Liver (tissue), 9 donors: ENCODE measurements around the gene C1QTNF12. TPM values are rescaled to one million over a fixed set of nuclear protein-coding genes. Genes with fewer than 3 reads are reported as not detected.

Source experiments
- DNase-seq: peaks from one replicate; pipeline ENCODE4 v3.0.0-alpha.2; 2017; ENCODE audit warnings: low spot score
- H3K27ac ChIP-seq, 2 donors: one replicate each; pipeline ENCODE4 v1.7.0; 2013; ENCODE audit warnings: inconsistent platforms in 2 of 2, low read length in 2 of 2, control low read depth in 1 of 2, low read depth in 1 of 2, mild to moderate bottlenecking in 1 of 2
- H3K27me3 ChIP-seq, 4 donors: one replicate each; pipeline versions ENCODE4 v1.6.1 to v1.7.0; 2013; ENCODE audit warnings: low read length in 3 of 4, inconsistent platforms in 1 of 4, mild to moderate bottlenecking in 1 of 4, moderate library complexity in 1 of 4; ENCODE audit not compliant: control insufficient read depth in 4 of 4, insufficient read depth in 4 of 4
- H3K36me3 ChIP-seq, 4 donors: one replicate each; pipeline versions ENCODE4 v1.6.1 to v1.7.0; 2013; ENCODE audit warnings: low read length in 3 of 4, mild to moderate bottlenecking in 3 of 4, low read depth in 1 of 4, moderate library complexity in 1 of 4; ENCODE audit not compliant: control insufficient read depth in 4 of 4, insufficient read depth in 3 of 4
- H3K4me1 ChIP-seq, 4 donors: one replicate each; pipeline versions ENCODE4 v1.6.1 to v1.7.0; 2013; ENCODE audit warnings: low read length in 3 of 4, mild to moderate bottlenecking in 3 of 4, moderate library complexity in 1 of 4; ENCODE audit not compliant: control insufficient read depth in 4 of 4, insufficient read depth in 4 of 4
- H3K4me3 ChIP-seq, 3 donors: one replicate each; pipeline versions ENCODE4 v1.6.1 to v1.7.0; 2013; ENCODE audit warnings: low read length in 3 of 3, control low read depth in 1 of 3, low read depth in 1 of 3, mild to moderate bottlenecking in 1 of 3
- H3K9ac ChIP-seq, 2 donors: one replicate each; pipeline ENCODE4 v1.7.0; 2013; ENCODE audit warnings: low read length in 2 of 2, mild to moderate bottlenecking in 2 of 2, moderate library complexity in 2 of 2, control low read depth in 1 of 2, low read depth in 1 of 2
- H3K9me3 ChIP-seq, 4 donors: one replicate each; pipeline versions ENCODE4 v1.6.1 to v1.7.0; 2013; ENCODE audit warnings: low read length in 3 of 4; ENCODE audit not compliant: control insufficient read depth in 4 of 4
- ATF3 ChIP-seq: IDR thresholded peaks from 2 replicates; pipeline ENCODE4 v1.6.1; 2016; ENCODE audit warnings: antibody characterized with exemption
- CTCF ChIP-seq: fragments of 150-350 bp; IDR thresholded peaks from 2 replicates; pipeline ENCODE4 v1.5.1; 2017; ENCODE audit warnings: improper control_type of control experiment, low read depth, low read length; ENCODE audit not compliant: missing input control
- EGR1 ChIP-seq, 2 donors: IDR thresholded peaks; 2 replicates each; pipeline ENCODE4 v1.6.1; 2016 to 2018; ENCODE audit warnings: antibody characterized with exemption in 2 of 2, low read depth in 2 of 2
- FOXA1 ChIP-seq: IDR thresholded peaks from 2 replicates; pipeline ENCODE4 v1.6.1; 2016; ENCODE audit warnings: antibody characterized with exemption
- FOXA2 ChIP-seq: IDR thresholded peaks from 2 replicates; pipeline ENCODE4 v1.6.1; 2016; ENCODE audit warnings: antibody characterized with exemption
- GABPA ChIP-seq, 2 donors: IDR thresholded peaks in 1 of 2; conservative IDR thresholded peaks in 1 of 2; 2 replicates each; pipeline ENCODE4 v1.6.1; 2016; ENCODE audit warnings: antibody characterized with exemption in 2 of 2, mild to moderate bottlenecking in 1 of 2, moderate library complexity in 1 of 2
- HNF4A ChIP-seq, 2 donors: conservative IDR thresholded peaks; 2 replicates each; pipeline ENCODE4 v1.6.1; 2016; ENCODE audit warnings: antibody characterized with exemption in 2 of 2, mild to moderate bottlenecking in 2 of 2
- HNF4G ChIP-seq: IDR thresholded peaks from 2 replicates; pipeline ENCODE4 v1.6.1; 2016; ENCODE audit warnings: antibody characterized with exemption
- JUND ChIP-seq, 2 donors: IDR thresholded peaks; 2 replicates each; pipeline ENCODE4 v1.6.1; 2016; ENCODE audit warnings: antibody characterized with exemption in 2 of 2
- MAX ChIP-seq: IDR thresholded peaks from 2 replicates; pipeline ENCODE4 v1.6.1; 2016; ENCODE audit warnings: antibody characterized with exemption
- NR2F2 ChIP-seq: IDR thresholded peaks from 2 replicates; pipeline ENCODE4 v1.6.1; 2016; ENCODE audit warnings: antibody characterized with exemption
- RAD21 ChIP-seq, 2 donors: IDR thresholded peaks; 2 replicates each; pipeline ENCODE4 v1.6.1; 2016; ENCODE audit warnings: antibody characterized with exemption in 2 of 2, mild to moderate bottlenecking in 2 of 2
- SP1 ChIP-seq: IDR thresholded peaks from 2 replicates; pipeline ENCODE4 v1.6.1; 2018; ENCODE audit warnings: antibody characterized with exemption, mild to moderate bottlenecking
- TAF1 ChIP-seq: conservative IDR thresholded peaks from 2 replicates; pipeline ENCODE4 v1.6.1; 2016; ENCODE audit warnings: antibody characterized with exemption, mild to moderate bottlenecking
- YY1 ChIP-seq: IDR thresholded peaks from 2 replicates; pipeline ENCODE4 v1.6.1; 2016; ENCODE audit warnings: antibody characterized with exemption, mild to moderate bottlenecking
- ZBTB33 ChIP-seq: IDR thresholded peaks from 2 replicates; pipeline ENCODE4 v1.6.1; 2016; ENCODE audit warnings: antibody characterized with exemption
- WGBS: extraction: QIAGEN DNeasy Blood & Tissue Kit; methylation state at CpG from one replicate; pipeline ENCODE4 v1.1.7; 2013; 5-methylcytosine and 5-hydroxymethylcytosine counted together
- polyA plus RNA-seq, 2 donors: library from polyadenylated mRNA; stranded (reverse) in 1 of 2; unstranded in 1 of 2; fragments of 200-250 nt in 1 of 2; fragments of >200 nt in 1 of 2; fragmentation: Nextera tagmentation in 1 of 2; extraction: Ambion mirVana in 1 of 2; gene quantifications; one replicate each; pipeline versions ENCODE4 v1.2.1 to v1.2.3, GENCODE V29; 2013 to 2015
- total RNA-seq, 2 donors: library from RNA; depleted of rRNA; stranded (reverse); fragments of >200 nt; gene quantifications; one replicate each; pipeline ENCODE4 v1.2.3, GENCODE V29; 2014
- donor health status: healthy.
- donor health status: healthy.
- donor health status: healthy.
- donor health status: healthy.
- donor health status: healthy.

C1QTNF12 gene
- total and polyA plus RNA-seq, 4 donors: 0.39 to 0.40 TPM; not detected in 2

- H3K4me3 ChIP-seq: no peak overlapping the region
- H3K27me3 ChIP-seq: no peaks in the 10 kb centered on the region
- H3K4me1 ChIP-seq: no peaks in the 10 kb centered on the region
- H3K9me3 ChIP-seq: no peaks in the 10 kb centered on the region
- WGBS: 97% methylated on average over 17 of the region's 17 CpGs
- H3K27ac ChIP-seq: no peak overlapping the region
- no peak overlapping the region for H3K9ac ChIP-seq
- no peak for TF ChIP-seq ATF3
- no peak for TF ChIP-seq JUND (IDR thresholded peaks at IDR 0.05)
- no peak for TF ChIP-seq NR2F2
- TF ChIP-seq CTCF: no peak
- TF ChIP-seq GABPA (IDR thresholded peaks at IDR 0.05 in 1 of 2, conservative IDR thresholded peaks at IDR 0.05 in 1 of 2): no peak
- no peak for TF ChIP-seq HNF4G
- no peak for TF ChIP-seq FOXA1
- no peak for TF ChIP-seq ZBTB33
- TF ChIP-seq MAX: no peak
- TF ChIP-seq EGR1 (IDR thresholded peaks at IDR 0.05; ENCODE audit: low read depth in 2 of 2): no peak
- no peak for TF ChIP-seq FOXA2
- TF ChIP-seq TAF1: no peak
- no peak for TF ChIP-seq RAD21 (IDR thresholded peaks at IDR 0.05)
- TF ChIP-seq YY1: no peak
- no peak for DNase-seq
- H3K36me3 ChIP-seq: peaks cover 6 to 44% (median 25%) of the 10 kb centered on the region in 4 donors
Measured at GRCh38 chr1:1262071-1262470, 15.5 kb upstream of the C1QTNF12 start.

- no peaks in the 10 kb centered on the region for H3K9me3 ChIP-seq
- 83% methylated on average over 16 of the region's 16 CpGs for WGBS
- no peak overlapping the region for H3K9ac ChIP-seq
- no peak overlapping the region for H3K27ac ChIP-seq
- peaks cover 7 to 48% (median 29%) of the 10 kb centered on the region in 4 donors for H3K36me3 ChIP-seq
- no peak for TF ChIP-seq JUND (IDR thresholded peaks at IDR 0.05)
- TF ChIP-seq HNF4A (conservative IDR thresholded peaks at IDR 0.05): no peak
- TF ChIP-seq FOXA1: no peak
- TF ChIP-seq NR2F2: peak; percentile 88
- TF ChIP-seq SP1: peak; percentile 32
- no peaks in the 10 kb centered on the region for H3K27me3 ChIP-seq
- H3K4me3 ChIP-seq: no peak overlapping the region
- DNase-seq: no peak
- H3K4me1 ChIP-seq: no peaks in the 10 kb centered on the region
Measured at GRCh38 chr1:1260843-1261560, 14.5 kb upstream of the C1QTNF12 start.
